ENCODE data around the gene SNHG17. TPM values are rescaled to one million over a fixed set of nuclear protein-coding genes. Genes with fewer than 3 reads are reported as not detected.
"Not testable (repeated sequence)": the region's sequence is repeated elsewhere in the genome, so short reads cannot be mapped to it uniquely, and the experiment has no call there.

The SNHG17 gene
- total RNA-seq, 1 experiment from 2014 or later, result 45.6 TPM

DNA sequence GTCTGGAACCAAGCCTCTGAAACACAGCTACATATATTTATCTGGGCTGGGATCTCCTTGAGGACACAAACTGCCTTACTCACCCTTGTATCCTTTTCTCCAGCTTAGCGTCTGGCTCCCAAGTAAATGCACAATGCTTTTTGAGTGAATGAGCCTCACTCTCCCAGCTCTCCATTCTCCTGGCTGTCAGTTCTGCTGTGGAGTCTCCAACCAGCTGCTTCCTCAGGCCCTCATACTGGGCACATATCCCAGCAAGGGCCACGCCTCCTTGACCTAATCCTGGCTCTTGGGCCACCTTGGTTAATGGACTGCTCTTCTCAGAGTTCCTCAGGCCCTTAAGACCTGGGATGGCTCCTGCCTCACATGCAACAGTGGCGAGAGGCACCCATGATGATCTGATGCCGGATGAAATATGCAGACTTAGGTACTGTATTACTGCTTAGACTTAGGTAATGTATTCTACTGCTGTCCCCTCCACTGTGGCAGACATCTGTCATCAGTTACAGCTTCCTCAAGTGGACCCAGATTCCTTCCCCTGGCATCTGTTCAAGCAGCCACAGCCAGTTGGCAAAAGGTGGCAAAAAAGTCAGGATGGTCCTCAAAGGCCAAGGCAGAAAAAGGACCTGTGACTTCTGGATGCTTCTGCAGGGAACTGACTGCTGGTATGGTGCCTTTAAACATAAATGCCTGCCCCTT, 16.5 kb downstream of the SNHG17 start:
- Histone ChIP-seq H3K27me3 (ENCODE audit: control insufficient read depth, insufficient read depth, low read length) (no peaks in the 10 kb centered on the region), H3K36me3 (replicated peaks; ENCODE audit: control insufficient read depth, insufficient read depth, low read length) (peaks cover 38% of the 10 kb centered on the region), H3K4me3 (ENCODE audit: insufficient read depth, low read depth, low read length) (no peak overlapping the region)
- no peak for DNase-seq

- DNase-seq, result no peak
- Histone ChIP-seq H3K4me3 (ENCODE audit: insufficient read depth, low read depth, low read length) (no peak overlapping the region), H3K27me3 (ENCODE audit: control insufficient read depth, insufficient read depth, low read length) (no peaks in the 10 kb centered on the region), H3K36me3 (replicated peaks; ENCODE audit: control insufficient read depth, insufficient read depth, low read length) (peaks cover 6% of the 10 kb centered on the region)
These were observed 20.2 kb downstream of the SNHG17 start for GRCh38 chr20:38414769-38415450.

GRCh38 chr20:38412877-38413577, 22.1 kb downstream of the SNHG17 start:
- no peak for DNase-seq
- H3K36me3 ChIP-seq (replicated peaks; ENCODE audit: control insufficient read depth, insufficient read depth, low read length), result peaks cover 2% of the 10 kb centered on the region; the same call in 1 of the 2 replicates
- no peaks in the 10 kb centered on the region for H3K27me3 ChIP-seq (ENCODE audit: control insufficient read depth, insufficient read depth, low read length)
- no peak overlapping the region for H3K4me3 ChIP-seq (ENCODE audit: insufficient read depth, low read depth, low read length)

DNA sequence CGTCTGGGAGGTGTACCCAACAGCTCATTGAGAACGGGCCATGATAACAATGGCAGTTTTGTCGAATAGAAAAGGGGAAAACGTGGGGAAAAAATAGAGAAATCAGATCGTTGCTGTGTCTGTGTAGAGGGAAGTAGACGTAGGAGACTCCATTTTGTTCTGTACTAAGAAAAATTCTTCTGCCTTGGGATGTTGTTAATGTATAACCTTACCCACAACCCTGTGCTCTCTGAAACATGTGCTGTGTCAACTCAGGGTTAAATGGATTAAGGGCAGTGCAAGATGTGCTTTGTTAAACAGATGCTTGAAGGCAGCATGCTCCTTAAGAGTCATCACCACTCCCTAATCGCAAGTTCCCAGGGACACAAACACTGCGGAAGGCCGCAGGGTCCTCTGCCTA, 27.3 kb downstream of the SNHG17 start:
- not testable (repeated sequence) for H3K27me3 ChIP-seq (ENCODE audit: control insufficient read depth, insufficient read depth, low read length); H3K36me3 ChIP-seq (replicated peaks; ENCODE audit: control insufficient read depth, insufficient read depth, low read length); DNase-seq; H3K4me3 ChIP-seq (ENCODE audit: insufficient read depth, low read depth, low read length)

GRCh38 chr20:38407321-38407720, 27.8 kb downstream of the SNHG17 start:
- no peak for DNase-seq
- H3K4me3 ChIP-seq (ENCODE audit: insufficient read depth, low read depth, low read length), result no peak overlapping the region
- no peaks in the 10 kb centered on the region for H3K27me3 ChIP-seq (ENCODE audit: control insufficient read depth, insufficient read depth, low read length)
- H3K36me3 ChIP-seq (replicated peaks; ENCODE audit: control insufficient read depth, insufficient read depth, low read length), result no peaks in the 10 kb centered on the region

DNA sequence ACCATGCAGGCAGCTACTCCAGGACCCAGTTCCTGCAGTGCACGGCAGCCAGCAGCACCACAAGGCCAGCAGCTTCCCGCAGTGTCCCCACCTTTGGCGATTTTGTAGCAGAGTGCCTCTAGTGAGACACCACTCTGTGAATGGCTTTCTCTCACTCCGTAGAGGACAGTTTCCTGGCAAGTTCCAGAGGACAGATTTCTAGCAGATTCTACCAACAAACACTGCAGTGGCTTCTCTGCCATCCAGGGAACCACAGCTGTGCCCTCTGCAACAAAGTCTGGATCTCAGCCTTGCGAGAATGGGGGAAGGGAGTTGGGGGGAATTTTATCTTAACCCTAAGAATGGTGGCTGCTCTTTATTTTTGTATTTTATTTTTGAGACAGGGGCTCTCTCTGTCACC, 28.7 kb downstream of the SNHG17 start:
- DNase-seq, result no peak

DNA sequence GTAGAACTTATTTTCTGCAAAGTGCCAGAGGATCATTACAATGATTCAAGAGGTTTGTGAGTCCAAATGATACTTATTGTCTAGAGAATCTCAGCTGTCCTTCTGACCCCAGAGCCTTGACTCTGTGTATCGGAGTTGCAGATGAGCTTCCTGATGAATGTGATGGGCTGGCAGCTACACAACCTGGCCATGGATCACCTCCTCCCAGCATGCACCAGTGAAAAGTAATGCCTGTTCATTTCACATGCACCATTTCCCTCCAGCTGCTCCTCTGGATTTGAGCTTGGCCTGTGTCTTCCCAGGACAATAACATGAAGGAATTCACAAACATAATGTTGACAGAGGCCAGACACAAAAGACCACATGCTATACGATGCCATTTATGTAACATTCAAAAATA, 30.0 kb downstream of the SNHG17 start:
- no peak for DNase-seq
- Histone ChIP-seq H3K4me3 (ENCODE audit: insufficient read depth, low read depth, low read length) (no peak overlapping the region), H3K27me3 (ENCODE audit: control insufficient read depth, insufficient read depth, low read length) (no peaks in the 10 kb centered on the region), H3K36me3 (replicated peaks; ENCODE audit: control insufficient read depth, insufficient read depth, low read length) (no peaks in the 10 kb centered on the region)

More for the DNA sequence above, 28.7 kb downstream of the SNHG17 start:
- Histone ChIP-seq H3K36me3 (replicated peaks; ENCODE audit: control insufficient read depth, insufficient read depth, low read length) (no peaks in the 10 kb centered on the region), H3K4me3 (ENCODE audit: insufficient read depth, low read depth, low read length) (no peak overlapping the region), H3K27me3 (ENCODE audit: control insufficient read depth, insufficient read depth, low read length) (no peaks in the 10 kb centered on the region)

DNA sequence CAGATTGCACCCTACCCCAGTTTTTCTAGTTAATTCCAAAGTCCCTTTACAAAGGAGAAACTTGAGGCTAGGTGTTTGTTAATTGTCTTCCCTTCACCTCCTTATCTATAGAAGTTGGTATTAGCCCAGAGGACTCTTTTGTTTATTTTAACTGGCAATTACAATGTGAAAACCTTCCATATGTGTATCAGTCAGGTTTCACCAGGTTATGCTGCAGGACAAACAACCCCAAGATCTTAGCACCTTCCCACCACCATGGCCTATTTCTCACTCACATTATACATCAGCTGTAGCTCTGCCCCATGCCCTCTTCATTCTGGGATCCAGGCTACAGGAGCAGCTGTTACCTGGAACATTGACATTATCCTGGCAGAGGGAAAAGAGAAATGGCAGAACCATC, 31.1 kb downstream of the SNHG17 start:
- no peaks in the 10 kb centered on the region for H3K27me3 ChIP-seq (ENCODE audit: control insufficient read depth, insufficient read depth, low read length)
- no peaks in the 10 kb centered on the region for H3K36me3 ChIP-seq (replicated peaks; ENCODE audit: control insufficient read depth, insufficient read depth, low read length)
- no peak for DNase-seq
- H3K4me3 ChIP-seq (ENCODE audit: insufficient read depth, low read depth, low read length), result no peak overlapping the region

DNA sequence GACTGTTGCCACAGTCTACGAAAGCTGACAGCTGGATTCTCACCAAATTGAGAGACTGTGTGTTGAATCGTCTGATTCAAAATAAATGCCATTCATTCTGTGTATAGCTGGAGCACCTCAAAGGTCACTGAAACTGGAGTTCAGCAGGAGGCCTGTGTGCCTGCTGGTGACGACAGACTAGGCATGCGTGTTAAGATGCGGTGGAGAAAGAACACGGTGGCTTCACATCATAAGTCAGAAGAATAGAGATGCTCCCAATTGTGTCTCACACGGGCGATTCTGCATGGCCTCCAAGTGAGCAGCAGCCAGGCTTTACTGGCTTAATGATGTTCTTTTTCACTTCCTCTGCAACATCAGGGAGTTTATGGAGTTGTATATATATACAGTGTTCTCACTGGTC, 32.3 kb downstream of the SNHG17 start:
- no peak for DNase-seq
- Histone ChIP-seq H3K36me3 (replicated peaks; ENCODE audit: control insufficient read depth, insufficient read depth, low read length) (no peaks in the 10 kb centered on the region), H3K27me3 (ENCODE audit: control insufficient read depth, insufficient read depth, low read length) (no peaks in the 10 kb centered on the region), H3K4me3 (ENCODE audit: insufficient read depth, low read depth, low read length) (no peak overlapping the region)

DNA sequence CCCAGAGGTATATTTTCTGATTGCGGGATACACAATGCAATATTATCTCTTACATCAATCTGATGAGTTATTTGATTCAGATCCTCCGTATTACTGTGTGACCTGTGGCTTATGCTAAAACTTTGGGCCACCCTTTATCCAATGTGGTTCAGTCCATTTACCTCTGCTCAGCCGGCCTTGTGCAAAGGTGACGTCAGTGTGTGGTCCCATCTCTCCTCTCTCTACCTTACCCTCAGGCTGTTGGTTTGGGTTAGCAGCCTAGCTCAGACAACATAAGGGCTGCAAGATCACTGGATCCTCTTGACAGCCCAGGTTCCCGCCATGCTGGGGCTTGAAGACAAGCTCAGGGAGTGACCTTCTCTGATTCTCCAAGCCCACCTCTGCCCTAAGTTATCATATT, 33.0 kb downstream of the SNHG17 start:
- no peak for DNase-seq
- Histone ChIP-seq H3K27me3 (ENCODE audit: control insufficient read depth, insufficient read depth, low read length) (no peaks in the 10 kb centered on the region), H3K36me3 (replicated peaks; ENCODE audit: control insufficient read depth, insufficient read depth, low read length) (no peaks in the 10 kb centered on the region), H3K4me3 (ENCODE audit: insufficient read depth, low read depth, low read length) (no peak overlapping the region)

DNA sequence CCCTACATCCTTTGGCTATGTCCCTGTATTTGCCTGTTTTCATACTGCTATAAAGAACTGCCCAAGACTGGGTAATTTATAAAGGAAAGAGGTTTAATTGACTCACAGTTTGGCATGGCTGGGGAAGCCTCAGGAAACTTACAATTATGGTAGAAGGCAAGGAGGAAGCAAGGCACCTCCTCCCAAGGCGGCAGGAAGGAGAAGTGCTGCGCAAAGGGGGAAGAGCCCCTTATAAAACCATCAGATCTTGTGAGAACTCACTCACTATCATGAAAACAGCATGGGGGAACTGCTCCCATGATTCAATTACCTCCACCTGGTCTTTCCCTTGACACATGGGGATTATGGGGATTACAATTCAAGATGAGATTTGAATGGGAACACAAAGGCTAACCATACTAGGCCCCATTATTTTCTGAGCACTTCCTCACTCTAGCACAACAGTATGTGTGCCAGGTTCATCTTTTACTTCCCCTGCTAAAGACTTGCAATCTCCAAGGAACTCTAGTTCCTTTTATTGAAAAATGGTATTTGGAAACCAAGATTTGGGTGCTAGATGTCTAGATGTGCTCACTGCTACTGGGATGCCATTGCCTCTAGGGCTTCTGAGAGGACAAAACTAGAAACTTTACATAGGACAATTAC, 39.3 kb downstream of the SNHG17 start:
- DNase-seq; H3K36me3 ChIP-seq (replicated peaks; ENCODE audit: control insufficient read depth, insufficient read depth, low read length); H3K4me3 ChIP-seq (ENCODE audit: insufficient read depth, low read depth, low read length); H3K27me3 ChIP-seq (ENCODE audit: control insufficient read depth, insufficient read depth, low read length): not testable (repeated sequence)

GRCh38 chr20:38395165-38395564, 40.0 kb downstream of the SNHG17 start:
- DNase-seq, result no peak
- Histone ChIP-seq H3K27me3 (ENCODE audit: control insufficient read depth, insufficient read depth, low read length) (no peaks in the 10 kb centered on the region), H3K36me3 (replicated peaks; ENCODE audit: control insufficient read depth, insufficient read depth, low read length) (no peaks in the 10 kb centered on the region), H3K4me3 (ENCODE audit: insufficient read depth, low read depth, low read length) (no peak overlapping the region)

- Histone ChIP-seq H3K4me3 (ENCODE audit: insufficient read depth, low read depth, low read length) (no peak overlapping the region), H3K36me3 (replicated peaks; ENCODE audit: control insufficient read depth, insufficient read depth, low read length) (no peaks in the 10 kb centered on the region), H3K27me3 (ENCODE audit: control insufficient read depth, insufficient read depth, low read length) (no peaks in the 10 kb centered on the region)
- DNase-seq, result no peak
These were observed 41.9 kb downstream of the SNHG17 start for GRCh38 chr20:38393259-38393658.

GRCh38 chr20:38392356-38392755, 42.8 kb downstream of the SNHG17 start:
- no peaks in the 10 kb centered on the region for H3K36me3 ChIP-seq (replicated peaks; ENCODE audit: control insufficient read depth, insufficient read depth, low read length)
- DNase-seq, result no peak
- no peaks in the 10 kb centered on the region for H3K27me3 ChIP-seq (ENCODE audit: control insufficient read depth, insufficient read depth, low read length)
- no peak overlapping the region for H3K4me3 ChIP-seq (ENCODE audit: insufficient read depth, low read depth, low read length)

Measured in H7 (cell line).